SIG-M5 (cell line): ENCODE measurements around the gene ROR2.
A peak's percentile ranks its signal among the peaks of the same experiment; 100 is the strongest.

Experiments
- DNase-seq: peaks from one replicate; lab custom pipeline; 2025; lab: John Stamatoyannopoulos, UW

ROR2 gene

DNA sequence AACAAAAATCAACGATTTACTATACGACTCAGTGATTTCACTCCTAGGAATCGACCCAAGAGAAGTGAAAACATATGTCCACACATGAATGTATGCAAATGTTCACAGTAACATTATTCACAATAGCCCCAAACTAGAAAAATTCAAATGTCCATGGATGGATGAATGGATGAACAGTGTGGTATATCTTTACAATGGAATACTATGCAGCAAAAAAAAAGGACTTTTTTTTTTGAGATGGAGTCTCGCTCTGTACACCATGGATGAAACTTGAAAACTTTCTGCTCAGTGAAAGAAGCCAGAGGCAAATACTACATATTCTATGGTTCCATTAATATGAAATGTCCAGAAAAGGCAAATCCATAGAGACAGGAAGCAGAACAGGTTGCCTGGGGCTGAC, 233.8 kb downstream of the ROR2 start:
- no peak for DNase-seq

DNA sequence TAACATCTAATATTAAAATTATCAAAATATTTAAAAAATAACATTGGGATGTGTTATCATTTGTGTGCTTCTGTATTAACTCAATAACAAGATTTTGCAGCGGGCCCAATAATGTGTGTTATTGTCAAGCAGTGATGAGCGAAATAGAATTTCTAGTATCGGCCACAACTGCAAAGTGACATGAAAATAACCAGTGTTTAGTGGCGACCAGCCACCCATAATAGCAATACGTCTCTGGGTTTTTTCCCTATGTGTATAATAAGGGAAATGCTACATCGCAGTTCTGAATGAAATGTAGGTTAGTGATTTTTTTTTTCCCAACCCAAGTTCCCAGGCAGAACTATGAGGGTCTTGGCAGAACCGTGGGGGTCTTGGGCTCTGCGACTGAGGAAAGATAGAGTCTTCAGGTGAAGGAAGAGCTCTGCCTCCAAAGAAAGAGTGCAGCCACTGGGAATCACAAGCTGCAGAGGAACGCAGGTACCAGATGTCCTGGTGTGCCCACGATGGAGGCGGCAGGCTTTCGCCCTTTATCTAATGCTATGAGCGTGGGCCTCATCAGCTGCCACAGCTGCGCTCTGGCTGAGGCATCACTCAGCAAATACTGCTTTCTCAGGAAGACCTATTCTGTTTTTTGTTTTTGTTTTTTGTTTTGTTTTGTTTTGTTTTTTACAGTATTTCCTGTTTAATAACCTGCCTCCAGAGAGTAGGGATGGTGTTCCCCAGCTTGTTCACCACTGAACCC, 235.0 kb downstream of the ROR2 start:
- no peak for DNase-seq

DNA sequence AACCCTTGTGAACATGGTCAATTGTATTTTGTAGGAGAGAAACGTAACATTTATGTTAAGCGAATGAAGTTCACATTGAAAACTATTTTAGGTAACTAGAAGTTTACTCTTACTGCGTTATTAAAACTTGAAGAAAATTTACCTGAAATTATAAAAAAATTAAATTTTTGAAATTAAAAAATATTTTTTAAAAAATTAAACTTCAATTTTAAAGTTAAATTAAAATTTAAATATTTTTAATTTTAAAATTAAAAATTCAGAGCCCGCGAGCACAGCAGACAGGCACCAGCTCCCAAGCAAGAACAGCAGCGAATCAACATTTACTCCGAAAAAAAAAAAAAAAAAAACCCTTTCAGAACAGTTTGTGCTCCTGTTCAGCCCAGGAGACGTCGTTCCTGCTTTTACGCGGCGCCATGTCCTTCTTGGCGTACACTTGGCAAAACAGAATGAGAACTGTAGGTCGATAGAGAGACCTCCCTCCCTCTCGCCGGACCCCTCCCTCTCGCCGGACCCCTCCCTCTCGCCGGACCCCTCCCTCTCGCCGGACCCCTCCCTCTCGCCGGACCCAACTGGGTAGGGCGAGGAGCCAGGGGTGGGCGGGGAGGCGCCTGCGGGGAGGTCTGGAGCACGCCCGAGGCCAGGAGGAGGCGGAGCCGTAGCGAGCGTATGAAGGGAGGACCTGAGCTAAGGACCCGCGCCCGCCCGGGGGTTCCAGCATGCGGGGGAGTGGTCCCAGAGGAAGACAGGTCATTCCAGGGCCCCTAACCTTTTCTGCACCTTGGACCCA, 235.8 kb downstream of the ROR2 start:
- no peak for DNase-seq

DNA sequence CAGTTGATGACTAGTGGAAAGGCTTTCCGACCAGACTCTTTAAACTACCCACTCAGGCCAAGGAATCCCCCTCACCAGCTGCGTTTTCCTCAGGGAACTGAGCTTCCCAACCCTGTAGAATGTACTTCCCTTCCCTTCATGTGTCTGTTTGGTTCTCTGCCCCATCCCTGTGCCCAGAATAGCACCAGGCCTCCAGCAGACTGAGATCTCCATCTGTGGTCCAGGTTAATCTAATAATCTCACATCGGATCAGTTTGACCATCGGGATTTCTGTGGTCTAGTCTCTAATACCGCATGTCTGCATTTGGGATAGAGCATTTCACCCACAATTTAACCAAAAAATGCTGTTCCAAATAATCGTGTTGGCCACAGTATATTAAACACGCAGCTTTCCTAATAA, 237.2 kb downstream of the ROR2 start:
- DNase-seq: no peak

DNA sequence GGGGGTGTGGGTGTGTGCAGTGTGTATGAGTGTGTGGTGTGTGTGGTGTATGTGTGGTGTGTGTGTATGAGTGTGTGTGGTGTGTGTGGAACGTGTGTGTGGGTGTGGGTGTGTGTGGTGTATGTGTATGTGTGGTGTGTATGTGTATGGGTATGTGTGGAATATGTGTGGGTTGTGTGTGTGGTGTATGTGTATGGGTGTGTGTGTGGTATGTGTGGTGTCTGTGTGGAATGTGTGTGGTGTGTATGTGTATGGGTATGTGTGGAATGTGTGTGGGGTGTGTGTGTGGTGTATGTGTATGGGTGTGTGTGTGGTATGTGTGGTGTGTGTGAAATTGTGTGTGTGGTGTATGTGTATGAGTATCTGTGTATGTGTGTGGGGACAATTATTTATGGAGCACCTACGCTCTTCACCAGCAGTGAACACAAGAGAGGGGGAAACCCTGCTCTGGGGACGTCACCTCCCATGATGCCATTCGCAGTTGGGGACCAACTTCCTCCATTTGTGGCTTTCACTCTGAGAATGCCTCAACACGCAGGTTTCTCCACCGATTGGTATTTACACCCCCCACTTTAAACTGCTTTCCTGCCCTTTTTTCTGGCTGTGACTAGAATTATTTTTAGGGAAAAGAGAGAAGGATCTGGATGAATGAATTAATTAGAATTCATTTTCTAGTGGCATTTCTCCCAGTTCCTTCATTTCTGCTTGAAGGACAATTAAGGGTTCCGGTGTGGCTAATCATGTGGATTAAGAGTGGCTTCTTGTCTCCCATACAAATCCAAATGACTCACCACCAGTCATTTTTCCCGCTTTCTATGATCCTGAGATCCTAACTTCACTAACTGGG, 238.1 kb downstream of the ROR2 start:
- peak; percentile 15 for DNase-seq

DNA sequence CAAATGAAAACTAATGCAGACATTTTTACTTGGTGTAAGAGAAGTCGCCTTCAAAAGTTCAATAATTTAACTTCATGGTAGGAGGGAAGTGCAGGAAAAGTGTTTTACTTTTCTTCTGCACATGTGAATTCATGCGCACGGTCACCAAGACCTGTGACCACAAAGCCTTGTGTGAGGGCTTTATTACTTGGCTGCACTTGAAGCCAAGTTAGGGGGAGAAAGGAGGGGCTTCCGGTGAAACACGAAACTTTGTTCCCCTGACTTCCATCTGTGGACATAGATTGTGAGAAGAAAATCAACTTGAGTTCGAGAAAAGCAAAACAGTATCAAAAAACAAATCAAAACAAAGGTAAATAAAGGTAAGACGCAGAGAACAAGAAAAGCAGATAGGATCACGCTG, 239.9 kb downstream of the ROR2 start:
- no peak for DNase-seq

DNA sequence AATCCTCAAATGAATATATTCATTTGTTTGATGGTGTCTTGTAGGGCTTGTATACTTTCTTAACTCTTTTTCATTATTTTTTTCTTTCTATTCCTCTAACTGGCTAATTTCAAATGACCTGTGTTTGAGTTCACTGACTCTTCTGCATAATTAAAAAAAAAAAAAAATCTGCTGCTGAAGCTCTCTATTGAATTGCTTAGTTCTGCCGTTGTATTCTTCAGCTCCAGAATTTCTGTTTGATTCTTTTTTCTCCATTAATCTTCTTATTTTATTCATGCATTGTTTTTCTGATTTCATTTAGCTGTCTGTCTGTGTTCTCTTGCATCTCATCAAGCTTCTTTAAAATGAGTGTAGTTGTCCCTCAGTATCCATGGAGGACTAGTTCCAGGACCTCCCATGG, 244.6 kb downstream of the ROR2 start:
- no peak for DNase-seq

DNA sequence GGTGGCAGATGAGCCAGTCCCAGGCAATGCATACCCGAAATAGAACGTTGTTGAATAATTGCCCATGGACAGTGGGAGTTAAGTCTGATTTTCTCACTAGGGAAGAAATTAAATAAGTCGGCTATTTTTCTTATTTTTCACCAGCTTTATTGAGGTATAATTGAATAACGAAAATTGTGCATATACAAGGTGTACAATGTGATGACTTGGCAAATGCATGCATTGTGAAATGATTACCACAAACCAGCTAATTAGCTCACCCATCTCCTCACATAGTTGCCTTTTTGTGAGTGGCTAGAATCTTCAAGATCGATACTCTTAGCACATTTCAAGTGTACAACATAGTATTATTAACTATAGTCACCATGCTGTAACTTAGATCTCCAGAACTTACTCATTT, 249.6 kb downstream of the ROR2 start:
- DNase-seq: no peak

DNA sequence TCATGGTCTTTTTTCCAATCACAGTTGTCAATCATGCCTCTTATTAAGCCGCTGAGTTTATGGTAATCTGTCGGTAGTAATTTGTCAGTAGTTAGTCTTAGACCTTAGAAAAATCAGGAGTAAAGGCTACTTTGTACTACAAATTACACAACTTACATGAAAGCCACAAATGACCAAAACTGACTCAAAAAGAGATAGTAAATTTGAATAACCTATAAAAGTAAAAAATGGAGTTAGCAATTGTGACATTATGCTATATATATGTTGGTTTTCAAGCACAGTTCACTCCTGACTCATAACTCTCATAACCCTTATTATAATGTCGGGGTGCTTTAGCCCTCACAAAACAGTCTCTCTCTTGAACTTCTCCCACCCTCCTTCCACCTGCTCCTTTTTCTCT, 251.8 kb downstream of the ROR2 start:
- DNase-seq: no peak

DNA sequence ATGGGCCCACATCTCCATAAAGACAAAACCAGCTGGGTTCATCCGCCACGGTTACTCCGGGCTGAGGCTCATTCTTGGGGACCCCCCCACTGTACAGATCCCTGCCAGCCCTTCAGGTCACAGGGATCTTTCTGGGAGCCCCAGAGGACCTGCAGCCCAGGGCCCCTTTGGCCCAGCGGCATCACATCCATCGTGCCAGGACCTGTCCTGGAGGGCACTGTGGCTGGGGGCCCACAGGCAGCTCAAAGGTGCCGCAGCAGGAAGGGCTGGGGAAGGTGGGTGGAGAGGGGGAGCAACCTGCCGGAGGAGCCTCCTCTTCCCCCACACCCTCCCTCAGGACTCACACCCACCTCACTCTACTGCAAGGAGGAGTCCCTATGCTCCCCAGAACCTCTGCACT, 252.8 kb downstream of the ROR2 start:
- no peak for DNase-seq

DNA sequence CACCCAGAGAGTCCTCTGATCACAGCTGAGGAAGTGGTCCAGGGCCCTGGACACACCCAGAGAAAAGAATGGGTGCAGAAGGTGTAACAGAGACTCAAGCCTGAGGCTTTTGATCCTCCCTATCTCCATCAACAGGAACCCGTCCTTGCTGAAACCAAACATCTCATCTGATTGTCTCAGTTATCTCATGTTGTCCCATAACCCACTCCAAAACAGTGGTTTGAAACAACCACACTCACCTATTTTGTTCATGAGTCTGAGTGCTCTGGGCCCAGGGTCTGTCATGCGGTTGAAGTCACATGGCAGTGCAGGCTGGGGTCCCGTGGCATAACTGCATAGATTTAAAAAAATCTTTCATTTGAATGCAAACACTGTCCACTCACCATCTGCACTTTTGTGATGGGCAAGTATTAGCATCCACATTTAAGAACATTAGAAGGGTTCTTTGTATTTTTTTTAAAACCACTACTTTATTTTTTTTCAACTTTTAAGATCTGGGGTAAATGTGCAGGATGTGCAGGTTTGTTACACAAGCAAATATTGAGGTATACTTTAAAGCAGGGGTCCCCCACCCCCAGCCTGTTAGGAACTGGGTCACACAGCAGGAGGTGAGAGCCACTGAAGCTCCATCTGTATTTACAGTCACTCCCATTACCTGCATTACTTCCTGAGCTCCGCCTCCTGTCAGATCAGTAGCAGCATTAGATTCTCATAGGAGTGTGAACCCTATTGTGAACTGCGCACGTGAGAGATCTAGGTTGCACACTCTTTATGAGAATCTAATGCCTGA, 255.8 kb downstream of the ROR2 start:
- no peak for DNase-seq

DNA sequence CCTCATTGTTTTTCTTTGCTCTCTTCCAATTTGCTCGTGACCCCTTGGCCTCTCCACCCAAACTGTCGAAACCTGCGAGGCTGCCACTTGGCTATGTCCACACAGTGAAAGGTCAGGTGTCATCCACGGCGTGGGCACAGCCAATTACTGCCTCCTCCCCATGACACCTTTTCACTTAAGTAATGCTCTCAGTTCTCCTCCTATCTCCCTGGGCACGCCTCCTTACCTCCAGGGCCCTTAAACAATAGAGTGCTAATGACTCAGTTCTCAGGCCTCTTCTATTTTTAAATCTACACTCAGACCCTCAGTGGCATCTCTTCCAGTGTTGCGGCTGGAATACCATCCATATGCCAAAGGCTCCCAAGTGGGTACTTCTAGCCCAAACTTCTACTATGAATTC, 256.8 kb downstream of the ROR2 start:
- no peak for DNase-seq

DNA sequence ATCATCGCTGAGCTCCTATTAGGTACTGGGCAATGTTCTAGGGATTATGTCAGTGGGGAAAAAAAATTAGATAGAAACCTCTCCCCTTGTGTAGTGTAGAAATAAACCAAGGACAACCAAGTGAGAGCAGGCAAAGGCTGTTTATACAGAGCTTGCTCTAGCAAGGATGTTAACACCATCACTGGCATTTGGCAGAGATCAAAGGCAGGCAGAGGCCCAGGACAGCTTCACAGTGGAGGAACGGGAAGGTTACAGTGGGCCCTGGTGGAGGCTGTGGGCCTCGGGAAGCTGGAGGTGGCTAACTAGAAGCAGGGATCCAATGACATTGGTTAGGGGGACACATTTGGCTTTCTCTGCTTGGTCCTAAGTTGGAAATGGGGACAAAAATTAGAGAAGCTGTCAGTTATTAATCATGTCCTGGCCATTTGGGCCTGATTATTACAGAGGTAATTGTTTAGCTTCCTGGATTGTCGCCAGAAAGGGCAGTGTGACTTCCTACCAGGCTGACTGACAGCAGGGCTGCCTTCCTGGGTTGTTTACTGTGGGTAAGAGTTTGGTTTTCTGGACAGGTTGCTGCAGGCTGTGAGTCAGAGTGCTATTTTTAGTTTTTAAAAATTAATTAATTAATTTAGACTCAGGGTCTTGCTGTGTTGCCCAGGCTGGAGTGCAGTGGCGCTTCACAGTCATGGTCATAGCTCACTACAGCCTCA, 259.3 kb downstream of the ROR2 start:
- DNase-seq: no peak

DNA sequence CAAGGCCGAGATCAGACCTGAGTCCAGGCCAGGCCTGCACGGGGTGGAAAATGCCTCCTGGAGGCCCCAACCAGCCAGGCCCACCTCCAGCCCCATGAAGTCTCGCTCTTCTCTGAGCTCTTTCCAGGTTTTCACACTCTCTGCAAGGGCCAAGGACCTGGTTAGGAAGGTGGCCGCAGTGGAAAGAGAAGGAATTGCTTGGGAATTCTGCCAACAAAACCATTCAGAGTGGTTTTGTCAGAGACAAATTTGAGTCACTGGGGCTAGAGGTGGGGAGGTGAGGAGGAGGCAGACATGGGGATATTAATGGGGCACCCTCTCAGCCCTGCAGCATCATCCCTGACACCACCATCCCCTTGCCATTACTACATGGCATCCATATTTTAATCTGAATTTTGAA, 261.0 kb downstream of the ROR2 start:
- no peak for DNase-seq

DNA sequence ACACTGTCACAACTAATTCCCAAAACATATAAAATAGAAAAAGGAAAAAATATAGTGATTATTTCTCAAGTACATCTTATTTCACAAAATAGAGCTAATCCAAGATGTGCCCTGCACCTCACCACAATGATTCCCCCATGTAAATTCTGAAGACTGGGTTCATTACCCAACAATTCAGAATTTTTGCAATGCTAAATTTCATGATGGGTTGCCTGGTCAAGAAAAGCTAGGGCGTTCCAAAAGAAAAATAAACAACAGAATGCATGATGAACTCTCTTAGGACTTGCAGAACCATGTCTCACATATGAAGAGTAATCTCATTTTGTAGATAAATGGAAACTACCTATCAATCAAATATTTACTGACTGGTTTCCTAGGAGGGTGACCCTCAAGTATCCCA, 266.8 kb downstream of the ROR2 start:
- DNase-seq: no peak

DNA sequence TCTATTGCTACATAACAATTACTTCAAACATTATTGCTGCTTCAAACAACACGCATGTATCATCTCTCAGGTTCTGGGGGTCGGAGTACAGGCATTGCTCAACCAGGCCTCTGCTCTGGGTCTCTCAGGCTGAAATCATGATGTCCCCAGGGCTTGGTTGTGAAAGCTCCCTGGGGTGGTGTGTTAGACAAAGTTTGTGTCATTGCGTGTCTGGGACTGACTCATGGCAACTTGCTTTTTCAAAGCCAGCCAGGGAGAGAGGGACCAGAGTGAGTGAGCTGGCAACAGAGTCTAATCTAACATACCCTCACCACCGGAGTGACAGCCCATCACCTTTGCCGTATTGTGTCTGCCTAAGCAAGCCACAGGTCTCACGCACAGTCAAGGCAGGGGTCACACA, 267.2 kb downstream of the ROR2 start:
- DNase-seq: no peak

DNA sequence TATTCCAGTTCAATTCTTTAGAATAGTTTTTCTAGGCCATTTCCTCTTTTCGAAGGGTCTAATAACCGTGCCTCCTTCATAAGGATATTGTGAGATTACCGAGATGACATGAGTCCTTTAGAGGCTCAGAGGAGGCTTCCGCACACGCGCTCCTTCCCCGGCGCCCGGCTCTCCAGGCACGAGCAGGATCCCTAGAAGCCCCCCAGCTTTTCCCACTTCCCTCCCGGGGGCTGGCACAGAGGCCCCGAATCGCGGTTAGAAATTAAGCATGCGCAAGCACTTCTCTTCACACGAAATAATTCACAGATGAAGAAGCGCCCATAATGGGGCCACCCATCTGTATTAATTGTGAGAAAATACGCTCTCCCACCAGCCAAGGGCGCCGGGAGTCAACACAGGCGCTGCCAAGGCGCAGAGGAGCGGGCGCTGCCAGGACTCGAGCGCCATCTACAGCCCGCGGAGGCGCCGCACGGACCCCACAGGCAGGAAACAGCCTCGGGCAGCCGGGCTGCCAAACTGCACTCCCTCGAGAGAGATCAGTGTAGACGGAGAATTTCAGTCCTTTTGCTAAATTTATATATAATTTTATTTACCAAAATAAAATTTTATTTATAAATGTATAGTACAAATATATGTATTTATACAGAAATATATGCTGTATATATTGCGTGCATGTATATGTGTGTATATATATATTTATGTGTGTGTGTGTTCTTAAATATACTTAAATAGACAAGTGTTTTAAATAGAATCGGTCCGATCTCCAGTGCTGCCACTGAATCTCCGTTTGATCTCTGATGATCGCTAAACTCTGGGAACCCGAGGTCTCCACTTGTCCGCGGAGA, 268.3 kb downstream of the ROR2 start:
- no peak for DNase-seq

DNA sequence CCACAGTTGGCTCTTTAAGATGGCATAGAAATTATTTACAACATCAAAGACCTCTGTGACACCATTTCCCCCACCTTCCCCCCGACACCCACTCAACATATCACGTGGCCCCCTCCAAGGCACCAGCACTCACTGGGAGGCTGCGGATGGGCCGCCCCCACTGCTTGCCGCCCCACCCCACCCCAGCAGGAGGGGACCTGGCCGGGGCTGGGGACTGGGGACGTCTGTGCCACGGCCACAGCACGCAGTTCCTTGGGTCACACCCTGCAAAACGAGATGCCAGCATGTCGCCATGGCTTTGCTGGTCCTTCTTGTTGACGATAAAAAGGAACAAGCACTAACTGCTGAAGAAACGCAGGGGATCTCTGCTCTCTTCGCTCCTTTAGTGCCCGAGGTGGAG, 269.0 kb downstream of the ROR2 start:
- DNase-seq: no peak

DNA sequence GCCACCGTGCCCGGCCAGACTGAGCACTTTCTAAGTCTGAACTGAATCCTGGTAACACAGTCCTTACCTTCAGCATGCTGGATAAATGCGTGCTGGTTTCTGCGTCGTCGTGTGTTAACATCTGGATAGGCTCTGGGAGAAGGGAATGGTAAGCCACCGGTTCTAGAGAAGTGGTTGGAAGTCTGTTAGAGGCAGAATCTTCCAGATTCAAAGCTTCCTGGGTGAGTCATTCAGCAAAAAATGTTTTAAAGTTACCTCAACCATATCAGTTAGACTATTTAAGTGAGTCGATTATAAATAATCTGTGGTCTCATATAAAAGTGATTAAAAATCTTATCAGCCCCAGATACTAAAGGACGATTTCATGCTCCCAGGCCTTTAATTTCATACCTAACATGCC, 269.9 kb downstream of the ROR2 start:
- DNase-seq: no peak

DNA sequence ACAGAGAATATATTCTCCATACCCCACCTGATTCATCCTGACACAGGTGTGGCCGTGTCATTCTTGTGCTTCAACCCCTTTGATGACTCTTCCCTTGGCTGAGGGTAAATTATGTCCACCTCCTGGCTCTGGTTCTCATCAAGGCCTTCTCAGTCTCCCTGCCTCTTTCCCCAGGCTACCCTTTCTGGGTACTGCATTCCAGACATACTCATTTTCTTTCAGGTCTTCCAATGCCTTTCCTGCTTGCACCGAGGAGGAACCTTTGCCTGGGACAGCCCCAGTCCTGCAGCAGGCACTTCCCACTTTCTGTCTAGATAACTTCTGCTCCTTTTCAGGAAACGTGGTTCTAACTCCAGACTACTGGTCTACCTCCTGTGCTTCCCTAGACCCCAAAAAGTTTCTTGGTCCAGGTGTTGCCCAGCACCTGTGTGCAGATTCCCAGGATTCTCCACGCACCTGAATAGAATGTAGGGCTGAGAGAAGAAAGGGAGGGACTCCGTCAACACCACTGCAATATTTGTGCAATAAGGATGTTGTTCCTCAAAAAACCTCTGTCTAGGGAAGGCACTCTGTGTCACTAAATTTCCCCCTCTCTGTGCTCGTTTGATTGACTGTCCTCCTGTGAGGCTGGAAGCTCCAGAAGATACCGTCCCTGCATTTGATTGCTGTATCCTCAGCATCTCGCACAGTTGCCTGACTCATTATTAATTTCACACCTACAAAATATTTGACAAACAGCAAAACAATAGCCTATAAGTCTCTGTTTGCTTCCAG, 271.0 kb downstream of the ROR2 start:
- DNase-seq: no peak
